VCaP (cell line): ENCODE measurements around the gene CACNA1A.

Source experiments
- H3K27ac ChIP-seq: fragments of 450-650 bp; 2 replicates; pipeline ENCODE4 v1.5.1; 2017
- CTCF ChIP-seq: fragments of 450-650 bp; conservative IDR thresholded peaks from 2 replicates; pipeline ENCODE4 v1.5.1; 2017; ENCODE audit warnings: mild to moderate bottlenecking, moderate library complexity

Gene CACNA1A

DNA sequence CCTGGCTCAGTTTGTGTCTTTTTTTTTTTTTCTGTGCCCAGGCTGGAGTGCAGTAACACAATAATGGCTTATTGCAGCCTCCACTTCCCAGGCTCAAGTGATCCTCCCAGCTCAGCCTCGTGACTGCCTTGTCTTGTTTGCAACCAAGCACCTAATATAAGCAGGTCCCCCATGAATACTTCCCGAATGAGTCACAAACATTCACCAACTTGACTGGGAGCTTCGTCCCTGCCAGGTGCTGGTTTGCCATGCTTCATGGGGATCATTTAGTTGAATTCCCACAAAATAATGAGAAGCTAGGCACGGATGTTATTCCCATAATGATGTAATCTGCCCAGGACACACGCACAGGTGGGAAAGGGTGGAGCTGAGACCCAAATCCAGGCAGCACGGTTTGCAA lies 176.5 kb downstream of the CACNA1A start:
- TF ChIP-seq CTCF: no peak

GRCh38 chr19:13328241-13328640 lies 178.0 kb downstream of the CACNA1A start:
- no peak for TF ChIP-seq CTCF

More for the DNA sequence above, 176.5 kb downstream of the CACNA1A start:
- H3K27ac ChIP-seq: no peak overlapping the region

GRCh38 chr19:13319526-13319925 lies 186.8 kb downstream of the CACNA1A start:
- H3K27ac ChIP-seq: no peak overlapping the region

More at GRCh38 chr19:13328241-13328640, 178.0 kb downstream of the CACNA1A start:
- no peak overlapping the region for H3K27ac ChIP-seq

DNA sequence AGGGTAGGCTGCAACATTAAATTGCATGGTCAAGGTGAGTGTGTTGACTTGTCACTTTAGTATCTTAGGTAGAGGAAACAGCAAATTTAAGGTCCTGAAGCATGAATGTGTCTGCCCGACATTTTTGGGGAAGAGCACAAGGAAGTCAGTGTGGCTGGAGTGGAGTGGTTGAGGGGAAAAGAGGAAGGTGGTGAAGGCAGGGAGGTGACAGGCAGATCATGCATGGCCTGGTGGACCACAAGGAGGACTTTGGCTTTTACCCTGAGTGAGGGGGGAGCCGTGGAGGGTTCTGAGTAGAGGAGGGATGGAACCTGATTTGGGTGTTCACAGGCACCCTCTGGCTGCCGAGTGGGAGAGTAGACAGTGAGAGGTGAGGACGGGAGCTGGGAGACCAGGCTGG lies 188.1 kb downstream of the CACNA1A start:
- H3K27ac ChIP-seq: no peak overlapping the region
- TF ChIP-seq CTCF: no peak

More at GRCh38 chr19:13319526-13319925, 186.8 kb downstream of the CACNA1A start:
- no peak for TF ChIP-seq CTCF

DNA sequence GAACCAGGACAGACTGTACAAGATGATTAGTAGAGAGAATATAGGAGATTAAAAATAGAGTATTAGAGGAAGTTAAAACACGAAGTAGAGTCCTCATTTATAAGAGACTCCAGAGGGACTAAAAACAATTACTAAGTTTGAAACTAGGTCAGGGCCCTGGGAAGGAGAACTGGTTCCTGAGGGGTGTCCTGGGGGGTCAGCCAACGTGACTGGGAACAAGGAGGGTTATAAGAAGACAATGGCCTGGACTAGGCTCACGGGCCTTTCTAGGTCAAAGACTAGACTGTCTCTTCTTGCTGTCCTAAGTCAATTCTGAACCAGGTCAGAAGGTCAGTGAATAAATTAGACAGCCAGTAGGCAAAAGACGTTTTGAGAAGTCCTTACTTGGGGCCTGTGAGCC lies 190.8 kb downstream of the CACNA1A start:
- no peak for TF ChIP-seq CTCF
- no peak overlapping the region for H3K27ac ChIP-seq

DNA sequence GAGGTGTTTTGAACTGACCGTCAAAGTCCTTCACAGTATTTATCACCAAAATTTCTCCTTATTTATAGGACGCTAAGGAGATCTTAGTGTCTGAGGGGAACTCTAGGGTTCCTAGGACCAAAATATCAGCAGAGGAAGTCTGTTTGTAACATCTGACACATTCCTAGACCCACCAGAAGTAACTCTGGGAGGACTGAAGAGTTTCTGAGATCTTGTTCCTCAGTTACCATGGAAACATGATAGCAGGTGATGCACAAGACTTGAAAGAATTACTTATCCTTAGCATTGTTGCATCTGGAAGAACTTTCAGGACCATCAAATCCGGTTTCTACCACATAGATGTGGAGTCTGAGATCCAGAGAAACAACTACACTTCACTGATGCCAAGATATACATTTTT lies 191.5 kb downstream of the CACNA1A start:
- no peak for TF ChIP-seq CTCF
- no peak overlapping the region for H3K27ac ChIP-seq

DNA sequence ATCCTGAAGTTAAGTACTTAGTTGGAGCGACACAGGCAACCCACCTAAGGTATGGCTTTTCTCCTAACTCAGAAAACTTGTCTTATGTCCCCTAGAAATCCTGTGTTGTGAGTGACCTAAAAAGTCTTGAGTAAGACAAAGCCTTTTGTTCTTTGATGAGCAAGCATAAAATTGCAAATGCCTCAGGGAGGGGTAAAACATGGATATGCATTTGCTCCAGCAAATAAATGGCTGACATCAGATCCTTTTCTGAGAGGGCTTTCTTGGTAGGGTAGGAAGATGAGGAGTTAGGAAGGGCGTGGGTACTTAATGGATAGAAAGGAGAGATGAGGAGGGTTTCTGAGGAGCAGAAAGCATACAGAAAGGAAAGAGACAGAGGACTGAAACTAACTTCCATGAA lies 192.4 kb downstream of the CACNA1A start:
- no peak overlapping the region for H3K27ac ChIP-seq
- no peak for TF ChIP-seq CTCF

- no peak for TF ChIP-seq CTCF
- no peak overlapping the region for H3K27ac ChIP-seq
Measured at GRCh38 chr19:13309864-13310263, 196.4 kb downstream of the CACNA1A start.
